Stomach smooth muscle (tissue), 2 donors: ENCODE measurements around the gene CFH.
"Not testable (repeated sequence)": the region's sequence is repeated elsewhere in the genome, so short reads cannot be mapped to it uniquely, and the experiment has no call there.

Experiments used
- H3K27ac ChIP-seq: one replicate; pipeline ENCODE4 v1.7.0; 2013; ENCODE audit warnings: mild to moderate bottlenecking, low read length, inconsistent platforms
- H3K27me3 ChIP-seq, 2 donors: one replicate each; pipeline ENCODE4 v1.7.0; 2013; ENCODE audit warnings: low read length in 2 of 2; ENCODE audit not compliant: insufficient read depth in 2 of 2, control insufficient read depth in 1 of 2
- H3K36me3 ChIP-seq, 2 donors: one replicate each; pipeline ENCODE4 v1.7.0; 2013; ENCODE audit warnings: low read length in 2 of 2; ENCODE audit not compliant: control insufficient read depth in 2 of 2, insufficient read depth in 2 of 2
- H3K4me1 ChIP-seq: one replicate; pipeline ENCODE4 v1.7.0; 2013; ENCODE audit warnings: low read length; ENCODE audit not compliant: control insufficient read depth, insufficient read depth
- H3K4me3 ChIP-seq, 2 donors: one replicate each; pipeline ENCODE4 v1.7.0; 2013; ENCODE audit warnings: low read length in 2 of 2
- H3K9ac ChIP-seq, 2 donors: one replicate each; pipeline ENCODE4 v1.7.0; 2013; ENCODE audit warnings: low read length in 2 of 2, mild to moderate bottlenecking in 1 of 2
- H3K9me3 ChIP-seq, 2 donors: one replicate each; pipeline ENCODE4 v1.7.0; 2013; ENCODE audit warnings: low read length in 2 of 2; ENCODE audit not compliant: control insufficient read depth in 2 of 2
- donor health status: healthy.
- donor health status: Pancreatic carcinoma.

The CFH gene

GRCh38 chr1:196638466-196638865, 13.4 kb upstream of the CFH start:
- Histone ChIP-seq H3K27me3 (no peaks in the 10 kb centered on the region), H3K4me1 (no peaks in the 10 kb centered on the region), H3K9ac (no peak overlapping the region), H3K36me3 (no peaks in the 10 kb centered on the region), H3K4me3 (no peak overlapping the region), H3K9me3 (no peaks in the 10 kb centered on the region), H3K27ac (no peak overlapping the region)

GRCh38 chr1:196639291-196639690, 12.6 kb upstream of the CFH start:
- not testable (repeated sequence) for H3K4me3 ChIP-seq, H3K4me1 ChIP-seq, H3K9ac ChIP-seq, H3K27me3 ChIP-seq, H3K27ac ChIP-seq, H3K9me3 ChIP-seq, H3K36me3 ChIP-seq

- Histone ChIP-seq H3K9ac (no peak overlapping the region), H3K27ac (no peak overlapping the region), H3K27me3 (no peaks in the 10 kb centered on the region), H3K4me3 (no peak overlapping the region), H3K4me1 (no peaks in the 10 kb centered on the region), H3K9me3 (no peaks in the 10 kb centered on the region), H3K36me3 (no peaks in the 10 kb centered on the region)
These were observed 10.9 kb upstream of the CFH start for GRCh38 chr1:196640976-196641375.

GRCh38 chr1:196649990-196650389, 1.9 kb upstream of the CFH start:
- no peaks in the 10 kb centered on the region for H3K27me3 ChIP-seq
- no peak overlapping the region for H3K4me3 ChIP-seq
- no peaks in the 10 kb centered on the region for H3K9me3 ChIP-seq
- H3K36me3 ChIP-seq, result no peaks in the 10 kb centered on the region
- H3K9ac ChIP-seq, result no peak overlapping the region
- no peak overlapping the region for H3K27ac ChIP-seq
- no peaks in the 10 kb centered on the region for H3K4me1 ChIP-seq

- Histone ChIP-seq H3K9ac (no peak overlapping the region), H3K27ac (no peak overlapping the region), H3K9me3 (no peaks in the 10 kb centered on the region), H3K4me1 (no peaks in the 10 kb centered on the region), H3K36me3 (no peaks in the 10 kb centered on the region), H3K4me3 (no peak overlapping the region), H3K27me3 (no peaks in the 10 kb centered on the region)
These were observed 1.4 kb upstream of the CFH start for GRCh38 chr1:196650403-196650802.

- Histone ChIP-seq H3K27ac (no peak overlapping the region), H3K4me1 (no peaks in the 10 kb centered on the region), H3K27me3 (no peaks in the 10 kb centered on the region), H3K9ac (no peak overlapping the region), H3K36me3 (no peaks in the 10 kb centered on the region), H3K4me3 (no peak overlapping the region), H3K9me3 (no peaks in the 10 kb centered on the region)
These were observed 764 bp upstream of the CFH start for GRCh38 chr1:196651079-196651478.

- no peak overlapping the region for H3K4me3 ChIP-seq
- H3K27ac ChIP-seq, result no peak overlapping the region
- no peak overlapping the region for H3K9ac ChIP-seq
These were observed 2.4 kb downstream of the CFH start for GRCh38 chr1:196654271-196654670.

GRCh38 chr1:196655071-196655470, 3.2 kb downstream of the CFH start:
- no peaks in the 10 kb centered on the region for H3K9me3 ChIP-seq
- H3K27me3 ChIP-seq, result no peaks in the 10 kb centered on the region
- no peak overlapping the region for H3K27ac ChIP-seq
- no peak overlapping the region for H3K4me3 ChIP-seq
- H3K4me1 ChIP-seq, result no peaks in the 10 kb centered on the region
- no peaks in the 10 kb centered on the region for H3K36me3 ChIP-seq
- no peak overlapping the region for H3K9ac ChIP-seq

More at GRCh38 chr1:196654271-196654670, 2.4 kb downstream of the CFH start:
- Histone ChIP-seq H3K9me3 (no peaks in the 10 kb centered on the region), H3K36me3 (no peaks in the 10 kb centered on the region), H3K27me3 (no peaks in the 10 kb centered on the region), H3K4me1 (no peaks in the 10 kb centered on the region)

GRCh38 chr1:196655494-196655893, 3.7 kb downstream of the CFH start:
- Histone ChIP-seq H3K4me1 (no peaks in the 10 kb centered on the region), H3K4me3 (no peak overlapping the region), H3K27ac (no peak overlapping the region), H3K36me3 (no peaks in the 10 kb centered on the region), H3K27me3 (no peaks in the 10 kb centered on the region), H3K9ac (no peak overlapping the region), H3K9me3 (no peaks in the 10 kb centered on the region)

- H3K4me1 ChIP-seq, result no peaks in the 10 kb centered on the region
- no peak overlapping the region for H3K4me3 ChIP-seq
- H3K36me3 ChIP-seq, result no peaks in the 10 kb centered on the region
- H3K27ac ChIP-seq, result no peak overlapping the region
- no peaks in the 10 kb centered on the region for H3K27me3 ChIP-seq
- H3K9me3 ChIP-seq, result no peaks in the 10 kb centered on the region
- H3K9ac ChIP-seq, result no peak overlapping the region
These were observed 7.6 kb downstream of the CFH start for GRCh38 chr1:196659471-196659870.

GRCh38 chr1:196660272-196660671, 8.4 kb downstream of the CFH start:
- Histone ChIP-seq H3K9ac (no peak overlapping the region), H3K4me3 (no peak overlapping the region), H3K27ac (no peak overlapping the region), H3K4me1 (no peaks in the 10 kb centered on the region), H3K36me3 (no peaks in the 10 kb centered on the region), H3K9me3 (no peaks in the 10 kb centered on the region), H3K27me3 (no peaks in the 10 kb centered on the region)
